Panc1 (cell line): ENCODE data around the gene RAB8A. TPM values are rescaled to one million over a fixed set of nuclear protein-coding genes. Genes with fewer than 3 reads are reported as not detected.

ENCODE experiments used
- ATAC-seq: fragments of 200-7000 bp; cut with Tn5 transposase; 2 replicates; pipeline ENCODE4 v1.9.1; 2020; ENCODE audit warnings: mild to moderate bottlenecking, moderate library complexity
- BruUV-seq: library from RNA; stranded (reverse); fragments of 400-500 nt; replicated peaks from 2 replicates; lab custom pipeline; 2021; lab: Mats Ljungman, UMichigan
- CTCF ChIA-PET: fragments of 300-600 bp; sonication (Branson Sonifier 250); formaldehyde crosslinking; loops from one replicate; lab custom pipeline; 2022; ENCODE audit warnings: antibody characterized with exemption; lab: Charles Lee
- POLR2A ChIA-PET: fragments of 300-600 bp; sonication (Branson Sonifier 250); formaldehyde crosslinking; loops from one replicate; lab custom pipeline; 2022; ENCODE audit warnings: antibody characterized with exemption; lab: Charles Lee
- DNase-seq: peaks from one replicate; pipeline ENCODE4 v3.0.0-alpha.2; 2010; ENCODE audit warnings: low read depth, low spot score
- H3K27ac ChIP-seq: 2 replicates; pipeline ENCODE4 v1.5.1; 2011; ENCODE audit warnings: mild to moderate bottlenecking, low read length, inconsistent platforms
- H3K27me3 ChIP-seq: fragments of 200-500 bp; sonication (Bioruptor generic); 2 replicates; pipeline ENCODE4 v1.6.0; 2014; ENCODE audit warnings: low read length, inconsistent platforms; ENCODE audit not compliant: control insufficient read depth, insufficient read depth
- H3K36me3 ChIP-seq: fragments of 200-500 bp; sonication (Bioruptor generic); 2 replicates; pipeline ENCODE4 v1.5.1; 2014; ENCODE audit warnings: inconsistent platforms, mild to moderate bottlenecking, low read length, moderate library complexity; ENCODE audit not compliant: control insufficient read depth, insufficient read depth
- H3K4me1 ChIP-seq: 2 replicates; pipeline ENCODE4 v1.5.1; 2011; ENCODE audit warnings: inconsistent platforms, mild to moderate bottlenecking, low read length, moderate library complexity; ENCODE audit not compliant: control insufficient read depth, insufficient read depth
- H3K4me3 ChIP-seq, 2 experiments: 2 replicates each; pipeline ENCODE4 v1.5.1; 2011 to 2012; ENCODE audit warnings: low read depth in 2 of 2, low read length in 2 of 2, mild to moderate bottlenecking in 2 of 2, inconsistent platforms in 1 of 2, moderate library complexity in 1 of 2
- H3K9me3 ChIP-seq: fragments of 200-500 bp; sonication (Bioruptor generic); 2 replicates; pipeline ENCODE4 v1.5.1; 2014; ENCODE audit warnings: low read depth, mild to moderate bottlenecking, inconsistent platforms, low read length, moderate library complexity; ENCODE audit not compliant: control insufficient read depth, insufficient read depth
- CTCF ChIP-seq: fragments of 450-650 bp; IDR thresholded peaks from 2 replicates; pipeline ENCODE4 v1.5.1; 2017; ENCODE audit warnings: mild to moderate bottlenecking
- POLR2AphosphoS5 ChIP-seq: IDR thresholded peaks from 2 replicates; pipeline ENCODE4 v1.6.1; 2012; ENCODE audit warnings: mild to moderate bottlenecking, low read depth, low read length, moderate library complexity
- REST ChIP-seq, 2 experiments: IDR thresholded peaks; 2 replicates each; pipeline ENCODE4 v1.6.1; 2011 to 2012; ENCODE audit warnings: low read depth in 2 of 2, control low read depth in 1 of 2, low read length in 1 of 2, mild to moderate bottlenecking in 1 of 2, moderate library complexity in 1 of 2; ENCODE audit not compliant: insufficient read depth in 1 of 2
- SIN3A ChIP-seq: IDR thresholded peaks from 2 replicates; pipeline ENCODE4 v1.6.1; 2012; ENCODE audit warnings: low read depth, mild to moderate bottlenecking, low read length, moderate library complexity, borderline replicate concordance; ENCODE audit not compliant: insufficient read depth
- TCF7L2 ChIP-seq: IDR thresholded peaks from 2 replicates; pipeline ENCODE4 v1.6.1; 2011; ENCODE audit warnings: mild to moderate bottlenecking, low read depth, low read length, inconsistent platforms
- in situ Hi-C: cut with HindIII; loops from 2 replicates; pipeline ENCODE4 v1.10.0; 2016; ENCODE audit warnings: low sequenced_read_pairs, low pct_unique_long_range_greater_than_20kb
- intact Hi-C: fragments of 100-400 bp; cut with micrococcal nuclease; formaldehyde crosslinking; loops from one replicate; pipeline ENCODE4 v1.10.0; 2022; ENCODE audit not compliant: unreplicated experiment
- total RNA-seq: library from RNA; stranded (reverse); gene quantifications from one replicate; pipeline ENCODE4 v1.2.1, GENCODE V29; 2021; ENCODE audit not compliant: unreplicated experiment

RAB8A gene
- total RNA-seq, 1 experiment from 2014 or later, result 75.8 TPM

- no peak for ATAC-seq
- Histone ChIP-seq H3K27ac (no peak overlapping the region), H3K4me3 (no peak overlapping the region), H3K36me3 (peaks cover 14% of the 10 kb centered on the region), H3K4me1 (peaks cover 3% of the 10 kb centered on the region; the same call in 1 of the 2 replicates), H3K9me3 (no peaks in the 10 kb centered on the region), H3K27me3 (no peaks in the 10 kb centered on the region)
- DNase-seq, result no peak
- POLR2A ChIA-PET, result interaction anchor here (0.6 kb wide), 1 partner anchor 1460 kb away, joined by 7 read pairs; no protein-coding TSS in a partner anchor
- BruUV-seq, result TSS peak; percentile 26
- in situ Hi-C loops (no loop called here), intact Hi-C loops (no loop called here)
- CTCF ChIA-PET, result no interaction called here
- TF ChIP-seq SIN3A (no peak), REST (IDR thresholded peaks at IDR 0.05; ENCODE audit: insufficient read depth in 1 of 2, low read depth in 2 of 2, low read length in 1 of 2) (no peak), CTCF (no peak), TCF7L2 (no peak), POLR2AphosphoS5 (no peak)
Measured at GRCh38 chr19:16094360-16095070, 17.2 kb upstream of the RAB8A start.

GRCh38 chr19:16095071-16095571 is 16.6 kb upstream of the RAB8A start:
- peaks cover 15% of the 10 kb centered on the region for H3K36me3 ChIP-seq
- no peaks in the 10 kb centered on the region for H3K9me3 ChIP-seq
- no peak for TF ChIP-seq REST (IDR thresholded peaks at IDR 0.05; ENCODE audit: insufficient read depth in 1 of 2, low read depth in 2 of 2, low read length in 1 of 2)
- no peak for TF ChIP-seq TCF7L2
- no peak for TF ChIP-seq CTCF
- no peak for TF ChIP-seq POLR2AphosphoS5
- TF ChIP-seq SIN3A, result no peak
- H3K27me3 ChIP-seq, result no peaks in the 10 kb centered on the region
- DNase-seq, result no peak
- H3K4me3 ChIP-seq, result no peak overlapping the region
- H3K4me1 ChIP-seq, result peaks cover 3% of the 10 kb centered on the region; the same call in 1 of the 2 replicates
- ChIA-PET CTCF (interaction anchor here (0.7 kb wide), 1 partner anchor 85 kb away, joined by 7 read pairs; no protein-coding TSS in a partner anchor), POLR2A (interaction anchor here (0.6 kb wide), 1 partner anchor 1460 kb away, joined by 7 read pairs; no protein-coding TSS in a partner anchor)
- in situ Hi-C loops (no loop called here), intact Hi-C loops (no loop called here)
- ATAC-seq, result no peak
- no peak overlapping the region for H3K27ac ChIP-seq
- no TSS peak for BruUV-seq
